Thyroid gland (tissue), 4 donors: ENCODE data around the gene FBXL20.

ENCODE experiments used
- POLR2A ChIP-seq, 2 donors: fragments of 450-650 bp; IDR thresholded peaks; one replicate each; pipeline ENCODE4 v1.6.1; 2017; ENCODE audit warnings: antibody characterized with exemption in 2 of 2, mild to moderate bottlenecking in 2 of 2, moderate library complexity in 1 of 2
- TF ChIP-seq, protein P1 (sequence below), 6 experiments: fragments of 200-600 bp in 3 of 6; fragments of 450-650 bp in 3 of 6; sonication (generic) in 3 of 6; IDR thresholded peaks; one replicate each; pipeline ENCODE4 v1.5.1; 2016 to 2019; ENCODE audit warnings: antibody characterized with exemption in 6 of 6, mild to moderate bottlenecking in 2 of 6, inconsistent platforms in 1 of 6, moderate library complexity in 1 of 6

DNA sequence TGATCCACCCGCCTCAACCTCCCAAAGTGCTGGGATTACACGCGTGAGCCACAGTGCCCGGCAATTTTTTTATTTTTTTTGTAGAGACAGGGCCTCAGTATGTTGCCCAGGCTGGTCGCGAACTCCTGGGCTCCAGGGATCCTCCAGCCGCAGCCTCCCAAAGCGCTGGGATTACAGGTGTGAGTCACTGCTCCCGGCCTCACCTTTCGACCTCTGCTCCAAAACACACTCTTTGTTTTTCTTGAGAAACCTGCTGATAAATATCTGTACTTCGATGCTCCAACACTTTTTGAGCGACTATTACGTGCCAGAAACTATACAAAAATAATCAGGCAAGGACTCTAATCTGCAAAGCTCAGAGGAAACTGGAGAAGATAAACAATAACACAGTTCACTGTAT, 48.6 kb upstream of the FBXL20 start:
- TF ChIP-seq, protein P1, sequence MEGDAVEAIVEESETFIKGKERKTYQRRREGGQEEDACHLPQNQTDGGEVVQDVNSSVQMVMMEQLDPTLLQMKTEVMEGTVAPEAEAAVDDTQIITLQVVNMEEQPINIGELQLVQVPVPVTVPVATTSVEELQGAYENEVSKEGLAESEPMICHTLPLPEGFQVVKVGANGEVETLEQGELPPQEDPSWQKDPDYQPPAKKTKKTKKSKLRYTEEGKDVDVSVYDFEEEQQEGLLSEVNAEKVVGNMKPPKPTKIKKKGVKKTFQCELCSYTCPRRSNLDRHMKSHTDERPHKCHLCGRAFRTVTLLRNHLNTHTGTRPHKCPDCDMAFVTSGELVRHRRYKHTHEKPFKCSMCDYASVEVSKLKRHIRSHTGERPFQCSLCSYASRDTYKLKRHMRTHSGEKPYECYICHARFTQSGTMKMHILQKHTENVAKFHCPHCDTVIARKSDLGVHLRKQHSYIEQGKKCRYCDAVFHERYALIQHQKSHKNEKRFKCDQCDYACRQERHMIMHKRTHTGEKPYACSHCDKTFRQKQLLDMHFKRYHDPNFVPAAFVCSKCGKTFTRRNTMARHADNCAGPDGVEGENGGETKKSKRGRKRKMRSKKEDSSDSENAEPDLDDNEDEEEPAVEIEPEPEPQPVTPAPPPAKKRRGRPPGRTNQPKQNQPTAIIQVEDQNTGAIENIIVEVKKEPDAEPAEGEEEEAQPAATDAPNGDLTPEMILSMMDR (IDR thresholded peaks at IDR 0.05): no peak
- no peak for TF ChIP-seq POLR2A (IDR thresholded peaks at IDR 0.05)
